MM.1S (cell line): ENCODE results near the gene ALDH9A1.

Experiments used
- DNase-seq: peaks from one replicate; pipeline ENCODE4 v3.0.0-alpha.2; 2015
- H2AFZ ChIP-seq: fragments of 300-600 bp; sonication (generic); 2 replicates; pipeline ENCODE4 v1.6.0; 2016; ENCODE audit warnings: antibody characterized with exemption, low read length
- H3F3A ChIP-seq: fragments of 300-600 bp; sonication (generic); 2 replicates; pipeline ENCODE4 v1.6.1; 2016; ENCODE audit warnings: mild to moderate bottlenecking, antibody characterized with exemption, low read length, moderate library complexity, mixed read lengths; ENCODE audit not compliant: insufficient read depth
- H3K27ac ChIP-seq: fragments of 300-600 bp; sonication (generic); 2 replicates; pipeline ENCODE4 v1.5.1; 2016; ENCODE audit warnings: mild to moderate bottlenecking, low read length
- H3K27me3 ChIP-seq: fragments of 300-600 bp; sonication (generic); replicated peaks from 2 replicates; pipeline ENCODE4 v1.6.0; 2016; ENCODE audit warnings: low read length; ENCODE audit not compliant: insufficient read depth
- H3K36me3 ChIP-seq: fragments of 300-600 bp; sonication (generic); replicated peaks from 2 replicates; pipeline ENCODE4 v1.6.1; 2016; ENCODE audit warnings: mild to moderate bottlenecking, low read length, mixed read lengths; ENCODE audit not compliant: insufficient read depth
- H3K4me1 ChIP-seq: fragments of 300-600 bp; sonication (generic); 2 replicates; pipeline ENCODE4 v1.6.1; 2016; ENCODE audit warnings: low read length, mixed read lengths
- H3K4me2 ChIP-seq: fragments of 300-600 bp; sonication (generic); 2 replicates; pipeline ENCODE4 v1.6.0; 2016; ENCODE audit warnings: low read depth, low read length
- H3K4me3 ChIP-seq: fragments of 300-600 bp; sonication (generic); 2 replicates; pipeline ENCODE4 v1.5.1; 2016; ENCODE audit warnings: low read length, mixed read lengths
- H3K79me2 ChIP-seq: fragments of 300-600 bp; sonication (generic); 2 replicates; pipeline ENCODE4 v1.6.1; 2016; ENCODE audit warnings: mixed run types, low read length, mixed read lengths
- H3K9ac ChIP-seq: fragments of 300-600 bp; sonication (generic); 2 replicates; pipeline ENCODE4 v1.6.1; 2016; ENCODE audit warnings: low read length, mixed read lengths
- H3K9me2 ChIP-seq: fragments of 300-600 bp; sonication (generic); replicated peaks from 2 replicates; pipeline ENCODE4 v1.6.1; 2016; ENCODE audit warnings: mild to moderate bottlenecking, low read length, mixed read lengths; ENCODE audit not compliant: insufficient read depth
- H3K9me3 ChIP-seq: fragments of 300-600 bp; sonication (generic); replicated peaks from 2 replicates; pipeline ENCODE4 v1.6.1; 2016; ENCODE audit warnings: mild to moderate bottlenecking, low read length, mixed read lengths; ENCODE audit not compliant: insufficient read depth
- H4K20me1 ChIP-seq: fragments of 300-600 bp; sonication (generic); 2 replicates; pipeline ENCODE4 v1.6.1; 2016; ENCODE audit warnings: mild to moderate bottlenecking, low read length, moderate library complexity, mixed read lengths; ENCODE audit not compliant: insufficient read depth
- CTCF ChIP-seq: fragments of 300-600 bp; sonication (generic); IDR thresholded peaks from 2 replicates; pipeline ENCODE4 v1.5.1; 2016; ENCODE audit warnings: antibody characterized with exemption, low read length, mixed read lengths
- EZH2 ChIP-seq: fragments of 300-600 bp; sonication (generic); optimal IDR thresholded peaks from 2 replicates; pipeline ENCODE3; 2017; ENCODE audit warnings: low read depth, mild to moderate bottlenecking, antibody characterized with exemption, low read length, mixed read lengths
- EZH2phosphoT487 ChIP-seq: fragments of 300-600 bp; sonication (generic); IDR thresholded peaks from 2 replicates; pipeline ENCODE4 v1.6.1; 2018; ENCODE audit warnings: antibody characterized with exemption, low read length

ALDH9A1 gene

GRCh38 chr1:165629848-165630628, 68.3 kb downstream of the ALDH9A1 start:
- no peak for TF ChIP-seq CTCF
- TF ChIP-seq EZH2phosphoT487 = no peak
- no peak for TF ChIP-seq EZH2
- Histone ChIP-seq H3K27me3 (no peaks in the 10 kb centered on the region), H3K9ac (peak overlapping the region; percentile 77), H3K9me2 (no peaks in the 10 kb centered on the region), H3K9me3 (no peaks in the 10 kb centered on the region), H3K4me3 (peak overlapping the region; percentile 77), H3F3A (peaks cover 21% of the 10 kb centered on the region), H3K79me2 (peaks cover 19% of the 10 kb centered on the region), H2AFZ (peak overlapping the region; percentile 88), H4K20me1 (no peaks in the 10 kb centered on the region), H3K36me3 (no peaks in the 10 kb centered on the region), H3K4me1 (peaks cover 5% of the 10 kb centered on the region), H3K27ac (peak overlapping the region; percentile 86), H3K4me2 (peak overlapping the region; percentile 86)
- no peak for DNase-seq

DNA sequence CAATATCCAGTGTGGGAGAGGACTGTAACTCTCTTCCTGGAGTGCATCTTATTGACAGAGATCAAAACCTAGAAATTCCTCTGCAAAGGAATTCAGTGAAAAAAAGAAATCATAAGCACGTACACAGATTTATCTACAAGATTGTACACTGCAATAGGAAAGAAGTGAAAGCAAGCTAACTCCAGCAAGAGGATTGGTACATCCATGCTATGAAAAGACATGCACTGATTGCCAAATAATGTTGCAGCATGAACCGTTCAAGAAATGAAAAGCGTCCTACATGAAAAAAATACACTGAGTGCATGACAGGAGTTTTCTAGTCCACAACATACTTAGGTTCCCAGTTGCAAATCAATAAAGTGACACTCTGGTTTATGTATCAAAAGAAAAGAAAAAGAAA, 69.2 kb downstream of the ALDH9A1 start:
- H3K4me2 ChIP-seq = no peak overlapping the region
- DNase-seq = no peak
- no peak overlapping the region for H2AFZ ChIP-seq
- TF ChIP-seq CTCF = no peak
- TF ChIP-seq EZH2 = no peak
- TF ChIP-seq EZH2phosphoT487 = no peak
- H4K20me1 ChIP-seq = no peaks in the 10 kb centered on the region
- no peak overlapping the region for H3K9ac ChIP-seq
- peaks cover 5% of the 10 kb centered on the region for H3K4me1 ChIP-seq
- no peaks in the 10 kb centered on the region for H3K36me3 ChIP-seq
- no peaks in the 10 kb centered on the region for H3K27me3 ChIP-seq
- no peak overlapping the region for H3K4me3 ChIP-seq
- H3F3A ChIP-seq = peaks cover 21% of the 10 kb centered on the region
- no peaks in the 10 kb centered on the region for H3K9me3 ChIP-seq
- H3K9me2 ChIP-seq = no peaks in the 10 kb centered on the region
- peaks cover 18% of the 10 kb centered on the region for H3K79me2 ChIP-seq
- no peak overlapping the region for H3K27ac ChIP-seq

DNA sequence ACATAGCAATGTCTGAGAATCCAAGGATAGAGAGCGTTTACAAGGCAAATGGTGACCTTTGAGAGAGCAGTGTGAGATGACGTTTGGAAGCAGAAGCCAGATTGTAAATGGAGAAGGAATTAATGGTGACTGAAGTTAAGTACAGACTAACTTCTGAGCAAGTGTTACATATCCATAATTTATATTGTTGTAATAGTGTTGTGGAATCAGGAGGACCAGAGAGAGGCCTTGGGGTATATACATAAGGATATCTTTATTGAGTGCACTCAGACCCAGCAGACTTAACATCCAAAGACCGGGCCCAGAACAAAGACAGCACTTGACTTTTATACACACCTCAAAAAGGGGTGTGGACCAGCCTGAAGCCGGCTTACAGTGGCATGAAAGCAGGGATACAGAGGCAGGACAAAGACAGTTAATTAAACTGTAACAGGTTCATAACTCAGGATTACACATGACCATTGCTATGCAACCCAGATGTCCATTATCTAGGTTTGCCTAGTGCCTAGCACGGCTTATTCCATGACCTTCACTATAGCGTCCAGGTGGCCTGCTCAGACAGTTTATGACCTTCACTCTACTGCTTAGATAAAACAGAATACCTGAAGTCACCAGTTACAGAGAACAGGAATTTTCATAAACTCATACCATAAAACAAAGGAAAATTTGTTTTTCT, 70.1 kb downstream of the ALDH9A1 start:
- TF ChIP-seq EZH2 = no peak
- no peak for TF ChIP-seq EZH2phosphoT487
- no peak for TF ChIP-seq CTCF
- H3K79me2 ChIP-seq = peaks cover 13% of the 10 kb centered on the region
- no peak overlapping the region for H3K27ac ChIP-seq
- no peaks in the 10 kb centered on the region for H4K20me1 ChIP-seq
- H3K9ac ChIP-seq = no peak overlapping the region
- no peak for DNase-seq
- H3K9me2 ChIP-seq = no peaks in the 10 kb centered on the region
- peaks cover 21% of the 10 kb centered on the region for H3F3A ChIP-seq
- H3K4me1 ChIP-seq = peaks cover 5% of the 10 kb centered on the region
- H3K27me3 ChIP-seq = no peaks in the 10 kb centered on the region
- H2AFZ ChIP-seq = no peak overlapping the region
- H3K9me3 ChIP-seq = no peaks in the 10 kb centered on the region
- H3K4me2 ChIP-seq = no peak overlapping the region
- no peaks in the 10 kb centered on the region for H3K36me3 ChIP-seq
- no peak overlapping the region for H3K4me3 ChIP-seq
